PC-9 (cell line): Measurements from ENCODE around the gene CDC14A.
"Not testable (repeated sequence)": the region's sequence is repeated elsewhere in the genome, so short reads cannot be mapped to it uniquely, and the experiment has no call there.

Experiments used
- CTCF ChIP-seq: fragments of 200-600 bp; sonication (generic); conservative IDR thresholded peaks from 2 replicates; pipeline ENCODE4 v1.6.1; 2017; ENCODE audit warnings: mixed run types, antibody characterized with exemption, mild to moderate bottlenecking, moderate library complexity
- EZH2 ChIP-seq: fragments of 200-600 bp; sonication (generic); IDR thresholded peaks from 2 replicates; pipeline ENCODE4 v1.8.0; 2017; ENCODE audit warnings: antibody characterized with exemption, low read depth

- not testable (repeated sequence) for TF ChIP-seq CTCF, EZH2
These were observed 24.6 kb downstream of the CDC14A start for GRCh38 chr1:100376890-100377289.
